Right ventricle myocardium superior (tissue), 1 donor: ENCODE measurements around the gene ERO1B. TPM values are rescaled to one million over a fixed set of nuclear protein-coding genes. Genes with fewer than 3 reads are reported as not detected.

Experiments used
- ATAC-seq: fragments of 200-7000 bp; cut with Tn5 transposase; one replicate; pipeline ENCODE4 v1.9.1; 2020; ENCODE audit warnings: mild to moderate bottlenecking; ENCODE audit not compliant: poor library complexity
- DNase-seq: peaks from one replicate; pipeline ENCODE4 v3.0.0-alpha.2; 2020
- intact Hi-C: fragments of 100-400 bp; cut with DNase I; formaldehyde crosslinking; loops from one replicate; pipeline ENCODE4 v1.11.2; 2022
- total RNA-seq: library from RNA; stranded (reverse); fragmentation: NEBNext Ultra II Directional; extraction: Animal tissue kit (Norgen Biotek cat#: 25700); gene quantifications from one replicate; pipeline ENCODE4 v1.2.1, GENCODE V29; 2021
- donor health status: DM: no; HTN: yes; CAD: no; lungs with severe emphysema.

Gene ERO1B
- total RNA-seq, 1 donor from 2014 or later = 5.0 TPM

DNA sequence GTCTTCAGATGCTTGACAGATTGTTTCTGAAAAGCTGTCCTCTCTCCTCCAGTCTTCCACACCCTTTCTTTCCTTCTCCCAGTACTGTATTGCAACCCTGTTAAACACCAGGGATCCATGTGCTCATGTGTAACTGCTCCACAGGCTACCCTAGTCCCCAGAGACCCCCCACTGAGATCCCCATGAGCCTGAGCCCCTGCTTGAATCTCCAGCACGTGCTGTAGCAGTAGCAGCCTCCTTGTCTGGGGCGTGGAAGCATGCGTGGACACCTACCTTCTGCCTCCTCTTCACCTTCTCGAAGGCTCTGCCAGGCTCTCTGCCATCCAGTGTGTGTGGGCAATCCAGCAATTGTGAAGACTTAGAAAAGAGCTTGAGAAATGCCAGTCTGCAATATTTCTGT, 114.2 kb downstream of the ERO1B start:
- intact Hi-C loops = no loop called here
- ATAC-seq (no peak), DNase-seq (no peak)

DNA sequence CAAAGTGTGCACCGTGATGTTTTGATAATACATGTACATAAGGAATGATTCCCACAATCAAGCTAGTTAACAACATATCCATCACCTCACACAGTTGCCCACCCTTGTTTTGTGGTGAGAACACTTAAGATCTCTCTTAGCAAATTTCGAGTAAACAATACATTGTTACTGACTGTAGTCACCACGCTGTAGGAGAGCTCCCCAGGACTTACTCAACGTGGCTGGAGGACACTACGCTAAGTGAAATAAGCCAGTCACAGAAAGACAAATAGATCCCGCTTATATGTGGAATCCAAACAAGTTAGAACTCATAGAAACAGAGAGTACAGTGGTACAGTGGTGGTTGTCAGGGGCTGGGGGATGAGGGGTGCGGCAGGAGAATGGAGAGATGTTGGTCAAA, 114.6 kb downstream of the ERO1B start:
- intact Hi-C loops = no loop called here
- DNase-seq (no peak), ATAC-seq (no peak)

DNA sequence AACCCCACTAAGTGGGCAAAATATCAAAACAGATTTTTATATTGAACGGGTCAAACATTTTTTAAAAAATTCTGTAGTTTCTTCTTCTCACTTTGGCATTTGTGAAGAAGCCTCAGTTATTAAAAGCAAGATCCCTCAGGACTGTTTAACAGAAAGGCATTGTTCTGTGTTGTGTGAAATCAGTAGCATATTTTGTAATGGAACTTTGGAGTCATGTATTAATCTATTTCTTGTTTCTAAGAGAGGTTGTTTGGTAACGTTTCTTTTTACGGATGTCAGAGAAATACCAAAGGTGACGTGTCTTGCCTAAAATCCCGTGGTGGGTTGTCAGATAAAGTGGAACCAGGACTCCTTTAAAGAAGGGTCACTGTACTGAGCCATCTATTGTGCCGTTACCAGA, 115.7 kb downstream of the ERO1B start:
- intact Hi-C loops = no loop called here
- no peak for ATAC-seq
- DNase-seq = no peak

Other genes starting within 250 kb of the ERO1B start
- 51.2 TPM for gene NID1, start 216.9 kb downstream of the ERO1B start, total RNA-seq
- gene GPR137B, start 139.4 kb downstream of the ERO1B start, total RNA-seq = 27.5 TPM
- gene EDARADD, start 112.3 kb upstream of the ERO1B start, total RNA-seq = 0.78 TPM
- gene LGALS8, start 242.0 kb upstream of the ERO1B start, total RNA-seq = 78.2 TPM